ENCODE results near the gene HRAS.

HRAS gene

DNA sequence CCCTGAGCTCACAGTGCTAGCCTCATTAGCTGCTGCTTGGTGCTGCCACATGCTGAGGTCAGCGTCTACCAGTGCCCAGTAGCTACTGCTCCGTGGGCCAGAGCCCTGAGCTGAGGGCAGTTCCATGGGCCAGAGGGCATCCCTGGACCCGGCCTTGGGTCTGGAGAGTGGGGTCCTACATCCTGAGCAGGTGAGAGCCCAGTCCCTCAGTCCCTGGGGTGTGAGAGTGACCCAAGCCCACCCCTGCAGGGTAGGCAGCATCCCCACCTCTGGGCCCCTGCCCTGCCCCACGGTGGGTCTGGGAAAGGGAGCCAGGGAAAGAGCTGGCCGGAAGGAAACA lies 15.3 kb upstream of the HRAS start:
- H3K4me3 ChIP-seq (ENCODE audit: low read depth, low read length), result no peak overlapping the region
- no peak overlapping the region for H3K27ac ChIP-seq (ENCODE audit: low read depth, low read length)
- H3K4me1 ChIP-seq (ENCODE audit: control insufficient read depth, insufficient read depth, low read length, unreplicated experiment), result peaks cover 4% of the 10 kb centered on the region
- H3K27me3 ChIP-seq (ENCODE audit: insufficient read depth, low read length), result peaks cover 15% of the 10 kb centered on the region; the same call in 1 of the 2 replicates
- no peak overlapping the region for H2AFZ ChIP-seq (ENCODE audit: low read length, unreplicated experiment)
- no peaks in the 10 kb centered on the region for H3K79me2 ChIP-seq (ENCODE audit: control insufficient read depth, insufficient read depth, low read length, unreplicated experiment)
- no peaks in the 10 kb centered on the region for H3K36me3 ChIP-seq (ENCODE audit: insufficient read depth, low read length)

DNA sequence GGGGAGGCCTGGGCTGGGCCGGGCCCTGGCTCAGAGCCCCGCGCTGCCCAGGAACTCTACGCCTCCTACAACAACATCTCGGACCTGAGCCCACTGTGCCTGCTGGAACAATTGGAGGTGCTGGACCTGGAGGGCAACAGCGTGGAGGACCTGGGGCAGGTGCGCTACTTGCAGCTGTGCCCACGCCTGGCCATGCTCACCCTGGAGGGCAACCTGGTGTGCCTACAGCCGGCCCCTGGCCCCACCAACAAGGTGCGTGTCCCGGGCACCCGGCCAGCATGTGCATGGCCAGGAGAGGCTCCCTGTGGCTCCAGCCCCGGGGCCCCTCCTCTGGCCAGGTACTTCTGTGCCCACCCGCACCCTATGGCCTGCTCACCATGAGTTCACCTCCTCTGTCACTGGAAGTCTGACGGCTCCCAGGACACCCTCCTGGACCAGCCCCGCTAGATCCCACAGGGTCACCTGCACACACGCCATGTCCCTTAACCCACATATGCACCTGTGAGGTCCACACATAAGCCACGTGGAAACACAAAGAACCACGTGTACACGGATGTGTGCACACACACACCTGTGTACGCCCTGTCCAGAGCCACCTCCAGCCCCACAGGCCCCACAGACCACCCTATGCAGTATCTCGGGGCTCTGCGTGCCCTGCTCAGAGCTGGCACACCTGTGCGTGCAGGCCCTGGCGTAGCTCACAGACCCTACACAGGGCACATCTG lies 14.8 kb upstream of the HRAS start:
- no peaks in the 10 kb centered on the region for H3K79me2 ChIP-seq (ENCODE audit: control insufficient read depth, insufficient read depth, low read length, unreplicated experiment)
- no peak overlapping the region for H3K4me3 ChIP-seq (ENCODE audit: low read depth, low read length)
- no peak overlapping the region for H2AFZ ChIP-seq (ENCODE audit: low read length, unreplicated experiment)
- no peaks in the 10 kb centered on the region for H3K36me3 ChIP-seq (ENCODE audit: insufficient read depth, low read length)
- peaks cover 4% of the 10 kb centered on the region for H3K4me1 ChIP-seq (ENCODE audit: control insufficient read depth, insufficient read depth, low read length, unreplicated experiment)
- no peak overlapping the region for H3K27ac ChIP-seq (ENCODE audit: low read depth, low read length)
- peaks cover 10% of the 10 kb centered on the region; the same call in 1 of the 2 replicates for H3K27me3 ChIP-seq (ENCODE audit: insufficient read depth, low read length)

DNA sequence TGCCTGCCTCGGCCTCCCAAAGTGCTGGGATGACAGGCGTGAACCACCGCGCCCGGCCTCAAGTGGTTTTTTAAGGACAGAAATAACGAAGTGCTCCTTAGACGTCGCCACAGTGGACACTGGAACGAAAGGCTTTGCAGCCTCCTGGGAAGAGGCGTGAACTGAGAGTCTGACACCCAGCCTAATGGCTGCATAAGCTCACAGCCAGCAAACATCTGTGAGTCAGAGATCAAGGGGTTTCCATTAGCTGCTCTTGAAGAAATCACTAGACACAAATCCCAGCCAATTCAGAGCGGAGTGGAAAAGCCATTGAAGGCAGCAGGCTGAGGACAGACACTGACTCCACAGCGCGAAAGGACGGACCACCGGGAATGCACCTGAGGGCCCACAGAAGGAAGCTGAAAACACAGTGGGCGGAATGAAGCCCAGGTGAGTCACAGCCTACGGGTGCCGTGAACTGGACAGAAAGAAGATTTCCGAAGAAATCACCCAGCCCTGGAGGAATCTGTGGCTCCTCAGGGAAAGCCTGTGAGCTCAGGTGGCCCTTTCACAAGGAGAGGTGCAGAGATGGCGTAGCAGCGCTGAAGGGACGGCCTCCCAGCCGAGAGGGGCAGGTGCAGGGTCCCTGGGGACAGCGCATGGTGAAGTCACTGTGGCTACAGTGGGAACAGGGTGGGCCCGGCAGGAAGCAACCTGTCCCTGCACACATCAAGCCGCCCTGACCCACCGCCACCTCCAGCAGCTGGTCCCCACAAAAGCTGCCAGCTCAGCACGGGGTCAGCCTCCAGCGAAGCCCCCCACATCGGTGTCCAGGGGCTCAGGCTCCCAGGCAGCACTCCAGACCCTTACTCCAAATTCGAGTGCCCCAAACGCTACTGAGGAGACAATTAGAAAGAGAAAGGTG lies 13.6 kb upstream of the HRAS start:
- Histone ChIP-seq H3K27me3 (ENCODE audit: insufficient read depth, low read length) (no peaks in the 10 kb centered on the region), H3K36me3 (ENCODE audit: insufficient read depth, low read length) (no peaks in the 10 kb centered on the region), H3K27ac (ENCODE audit: low read depth, low read length) (no peak overlapping the region), H3K79me2 (ENCODE audit: control insufficient read depth, insufficient read depth, low read length, unreplicated experiment) (no peaks in the 10 kb centered on the region), H3K4me3 (ENCODE audit: low read depth, low read length) (no peak overlapping the region), H3K4me1 (ENCODE audit: control insufficient read depth, insufficient read depth, low read length, unreplicated experiment) (peaks cover 4% of the 10 kb centered on the region), H2AFZ (ENCODE audit: low read length, unreplicated experiment) (no peak overlapping the region)

DNA sequence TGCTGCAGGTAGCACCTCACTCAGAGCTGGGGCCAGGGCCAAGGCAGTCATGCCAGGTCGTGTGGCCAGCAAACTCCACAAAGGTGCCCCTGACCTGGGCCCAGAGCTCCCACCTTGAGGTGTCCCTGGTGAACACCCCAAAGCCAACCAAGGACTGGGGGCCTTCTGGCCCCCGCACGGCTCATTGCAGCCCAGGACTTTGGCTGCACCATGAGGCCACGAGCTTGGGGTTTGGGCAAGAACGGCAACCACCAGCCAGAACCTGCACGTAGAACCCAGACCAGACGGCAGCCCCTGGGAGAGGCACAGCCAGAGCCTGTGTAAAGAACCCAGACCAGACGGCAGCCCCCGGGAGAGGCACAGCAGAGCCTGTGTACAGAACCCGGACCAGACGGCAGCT lies 9.8 kb upstream of the HRAS start:
- H3K36me3 ChIP-seq (ENCODE audit: insufficient read depth, low read length), result no peaks in the 10 kb centered on the region

DNA sequence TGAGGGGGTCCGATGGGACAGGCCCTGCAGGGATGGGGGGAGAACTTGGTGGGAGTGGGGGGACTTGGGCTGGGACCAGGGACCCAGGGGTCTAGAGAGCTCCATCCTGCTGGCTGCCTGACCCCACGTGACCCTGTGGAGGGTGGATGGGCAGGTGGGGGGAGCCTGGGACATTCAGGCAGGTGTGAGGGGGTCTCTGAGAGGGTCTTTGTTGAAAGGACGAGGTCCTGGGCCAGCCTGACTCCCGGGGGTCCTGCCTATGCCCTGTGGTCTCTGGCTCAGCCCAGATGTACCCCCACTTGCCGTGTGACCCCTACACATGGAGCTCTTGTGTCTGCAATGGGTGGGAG lies 9.4 kb upstream of the HRAS start:
- Histone ChIP-seq H3K79me2 (ENCODE audit: control insufficient read depth, insufficient read depth, low read length, unreplicated experiment) (no peaks in the 10 kb centered on the region), H3K4me3 (ENCODE audit: low read depth, low read length) (no peak overlapping the region), H3K27ac (ENCODE audit: low read depth, low read length) (no peak overlapping the region), H3K27me3 (ENCODE audit: insufficient read depth, low read length) (no peaks in the 10 kb centered on the region), H3K36me3 (ENCODE audit: insufficient read depth, low read length) (no peaks in the 10 kb centered on the region), H2AFZ (ENCODE audit: low read length, unreplicated experiment) (no peak overlapping the region), H3K4me1 (ENCODE audit: control insufficient read depth, insufficient read depth, low read length, unreplicated experiment) (no peaks in the 10 kb centered on the region)

More for the DNA sequence above, 9.8 kb upstream of the HRAS start:
- H3K4me3 ChIP-seq (ENCODE audit: low read depth, low read length), result no peak overlapping the region
- H3K79me2 ChIP-seq (ENCODE audit: control insufficient read depth, insufficient read depth, low read length, unreplicated experiment), result no peaks in the 10 kb centered on the region
- no peak overlapping the region for H3K27ac ChIP-seq (ENCODE audit: low read depth, low read length)
- H3K27me3 ChIP-seq (ENCODE audit: insufficient read depth, low read length), result no peaks in the 10 kb centered on the region
- no peaks in the 10 kb centered on the region for H3K4me1 ChIP-seq (ENCODE audit: control insufficient read depth, insufficient read depth, low read length, unreplicated experiment)
- H2AFZ ChIP-seq (ENCODE audit: low read length, unreplicated experiment), result no peak overlapping the region

DNA sequence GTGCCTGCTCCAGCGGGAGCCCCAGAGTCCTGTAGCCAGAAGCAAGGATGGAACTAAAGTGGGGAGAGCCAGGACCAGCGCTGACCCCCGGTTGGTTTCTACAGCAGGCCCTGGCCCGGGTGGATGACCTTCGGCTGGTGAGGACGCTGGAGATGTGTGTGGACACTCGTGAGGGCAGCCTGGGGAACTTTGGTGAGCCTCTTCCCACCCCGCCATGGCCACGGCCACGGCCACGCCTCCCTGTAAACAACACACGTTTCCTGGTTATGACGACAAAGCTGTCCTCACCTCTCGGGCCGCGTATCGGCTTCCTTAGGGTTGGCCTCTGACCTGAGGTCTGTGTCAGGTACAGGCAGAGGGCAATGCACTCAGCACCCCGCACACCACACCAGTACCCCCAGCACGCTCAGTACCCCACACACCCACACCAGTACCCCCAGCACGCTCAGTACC lies 6.1 kb upstream of the HRAS start:
- H3K27ac ChIP-seq (ENCODE audit: low read depth, low read length), result no peak overlapping the region
- no peaks in the 10 kb centered on the region for H3K27me3 ChIP-seq (ENCODE audit: insufficient read depth, low read length)
- peaks cover 7% of the 10 kb centered on the region for H3K4me1 ChIP-seq (ENCODE audit: control insufficient read depth, insufficient read depth, low read length, unreplicated experiment)
- no peaks in the 10 kb centered on the region for H3K36me3 ChIP-seq (ENCODE audit: insufficient read depth, low read length)
- no peak overlapping the region for H3K4me3 ChIP-seq (ENCODE audit: low read depth, low read length)
- no peak overlapping the region for H2AFZ ChIP-seq (ENCODE audit: low read length, unreplicated experiment)
- no peaks in the 10 kb centered on the region for H3K79me2 ChIP-seq (ENCODE audit: control insufficient read depth, insufficient read depth, low read length, unreplicated experiment)

DNA sequence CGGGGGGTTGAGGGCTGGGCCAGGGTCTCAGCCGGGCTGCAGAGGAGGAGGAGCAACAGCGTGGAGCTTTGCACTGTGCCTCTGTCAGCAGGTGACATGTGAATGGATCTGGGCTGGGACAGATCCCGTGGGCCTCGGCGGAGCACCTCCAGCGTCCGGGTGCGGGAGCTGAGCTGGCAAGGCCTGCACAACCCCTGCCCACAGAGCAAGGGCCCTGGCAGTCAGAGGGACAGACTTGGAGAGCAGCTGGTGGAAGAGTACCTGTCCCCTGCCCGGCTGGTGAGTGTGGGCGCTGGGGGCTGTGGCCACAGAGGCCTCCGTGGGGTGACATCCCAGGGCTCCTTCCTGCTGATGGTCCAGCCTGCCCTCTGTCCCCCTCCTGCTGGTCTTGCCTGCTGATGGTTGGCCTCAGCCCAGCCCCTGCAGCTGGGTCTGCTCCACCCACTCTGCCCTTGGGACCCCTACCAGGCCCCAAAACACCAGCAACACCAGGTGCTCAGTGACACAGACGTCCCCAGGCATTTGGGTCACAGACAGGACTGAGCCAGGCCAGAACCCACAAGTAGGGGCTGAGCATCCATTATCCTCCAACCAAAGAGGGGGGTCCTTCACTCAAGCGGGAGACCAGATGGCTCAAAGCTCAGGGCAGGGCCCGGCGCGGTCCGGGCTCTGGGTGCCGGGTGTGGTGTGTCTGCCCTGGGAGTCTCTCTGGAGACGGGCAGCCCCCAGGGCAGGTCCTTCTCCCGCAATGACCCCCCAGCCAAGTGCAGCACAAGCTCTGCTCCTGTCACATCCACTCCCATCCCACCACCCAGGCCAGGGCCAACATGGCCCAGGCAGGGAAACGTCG lies 5.4 kb upstream of the HRAS start:
- no peak overlapping the region for H3K4me3 ChIP-seq (ENCODE audit: low read depth, low read length)

DNA sequence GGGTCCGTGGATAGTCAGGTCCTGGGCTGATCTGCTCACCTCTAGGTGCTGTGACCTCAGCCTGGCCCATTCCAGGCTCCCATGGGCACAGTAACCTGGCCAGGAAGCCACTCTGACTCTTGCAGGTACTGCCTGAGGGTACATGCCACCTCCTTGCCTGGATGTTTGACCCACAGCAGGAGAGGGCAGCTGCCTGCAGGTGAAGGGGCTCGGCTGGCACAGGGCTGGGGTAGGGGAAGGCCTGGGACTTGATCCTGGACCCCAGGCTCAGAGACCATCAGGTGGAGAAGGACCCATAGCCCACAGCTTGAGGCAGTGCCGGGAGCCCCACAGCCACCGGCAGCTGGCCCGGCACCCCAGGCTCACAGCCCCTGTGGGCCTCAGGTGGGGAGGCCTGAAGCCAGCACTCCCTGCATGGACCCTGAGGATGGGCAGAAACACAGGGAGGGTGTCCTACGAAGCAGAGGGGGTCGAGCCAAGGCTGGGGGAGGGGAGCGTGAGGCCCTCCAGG lies 4.7 kb upstream of the HRAS start:
- Histone ChIP-seq H3K27ac (ENCODE audit: low read depth, low read length) (no peak overlapping the region), H3K4me1 (ENCODE audit: control insufficient read depth, insufficient read depth, low read length, unreplicated experiment) (peaks cover 7% of the 10 kb centered on the region), H3K4me3 (ENCODE audit: low read depth, low read length) (no peak overlapping the region), H3K27me3 (ENCODE audit: insufficient read depth, low read length) (no peaks in the 10 kb centered on the region), H2AFZ (ENCODE audit: low read length, unreplicated experiment) (no peak overlapping the region), H3K79me2 (ENCODE audit: control insufficient read depth, insufficient read depth, low read length, unreplicated experiment) (no peaks in the 10 kb centered on the region), H3K36me3 (ENCODE audit: insufficient read depth, low read length) (no peaks in the 10 kb centered on the region)

More for the DNA sequence above, 5.4 kb upstream of the HRAS start:
- H3K36me3 ChIP-seq (ENCODE audit: insufficient read depth, low read length), result no peaks in the 10 kb centered on the region
- H3K27me3 ChIP-seq (ENCODE audit: insufficient read depth, low read length), result no peaks in the 10 kb centered on the region
- H2AFZ ChIP-seq (ENCODE audit: low read length, unreplicated experiment), result no peak overlapping the region
- no peak overlapping the region for H3K27ac ChIP-seq (ENCODE audit: low read depth, low read length)
- H3K79me2 ChIP-seq (ENCODE audit: control insufficient read depth, insufficient read depth, low read length, unreplicated experiment), result no peaks in the 10 kb centered on the region
- H3K4me1 ChIP-seq (ENCODE audit: control insufficient read depth, insufficient read depth, low read length, unreplicated experiment), result peaks cover 7% of the 10 kb centered on the region

DNA sequence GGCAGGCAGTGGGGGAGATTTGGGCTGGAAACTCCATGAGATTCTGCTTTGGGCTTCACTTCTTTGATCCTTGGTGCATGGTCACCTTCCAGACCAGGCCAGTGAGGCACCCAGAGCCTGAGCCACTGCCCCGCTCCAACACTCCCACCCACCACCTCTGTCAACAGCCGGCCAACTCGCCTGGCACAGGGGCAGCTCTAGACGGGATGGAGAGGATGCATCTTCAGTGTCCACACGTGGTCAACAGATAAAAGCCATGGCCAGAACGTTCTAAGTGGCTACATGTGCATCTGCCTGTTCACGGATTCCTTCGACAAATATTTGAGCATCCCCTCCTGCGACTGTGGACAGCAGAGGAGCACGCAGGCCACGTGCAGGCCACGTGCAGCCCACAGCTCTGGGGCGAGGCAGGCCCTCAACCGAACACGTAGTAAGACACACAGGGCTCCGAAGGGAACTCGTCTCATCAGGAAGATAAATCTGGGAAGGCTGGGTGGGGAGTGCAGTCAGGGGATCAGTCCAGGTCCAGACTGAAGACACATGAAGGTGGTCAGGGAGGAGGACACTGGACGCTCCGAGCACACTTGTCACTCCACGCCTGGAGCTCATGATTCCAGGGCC lies 3.2 kb upstream of the HRAS start:
- Histone ChIP-seq H3K27ac (ENCODE audit: low read depth, low read length) (no peak overlapping the region), H3K4me1 (ENCODE audit: control insufficient read depth, insufficient read depth, low read length, unreplicated experiment) (peaks cover 7% of the 10 kb centered on the region), H3K27me3 (ENCODE audit: insufficient read depth, low read length) (no peaks in the 10 kb centered on the region)

More for the DNA sequence above, 3.2 kb upstream of the HRAS start:
- Histone ChIP-seq H3K79me2 (ENCODE audit: control insufficient read depth, insufficient read depth, low read length, unreplicated experiment) (peaks cover 15% of the 10 kb centered on the region), H3K4me3 (ENCODE audit: low read depth, low read length) (no peak overlapping the region), H3K36me3 (ENCODE audit: insufficient read depth, low read length) (0 out of 2 replicates have a peak, but pooled peaks cover 1% of the 10 kb centered on the region), H2AFZ (ENCODE audit: low read length, unreplicated experiment) (no peak overlapping the region)

Data from ACC112 (cell line).